Keratinocyte (primary cell): ENCODE measurements around the gene MYRFL. TPM values are rescaled to one million over a fixed set of nuclear protein-coding genes. Genes with fewer than 3 reads are reported as not detected.

Source experiments
- DNase-seq: peaks from one replicate; pipeline ENCODE4 v3.0.0-alpha.2; 2011; ENCODE audit warnings: low read depth, missing footprints, low spot score
- FAIRE-seq: peaks from 2 replicates; lab custom pipeline; 2011; peaks lifted over from hg19 to GRCh38; lab: Jason Lieb, UNC
- H2AFZ ChIP-seq: 2 replicates; pipeline ENCODE4 v1.6.0; 2012; ENCODE audit warnings: low read length, control low read depth, inconsistent platforms; ENCODE audit not compliant: control insufficient read depth
- H3K27ac ChIP-seq: 2 replicates; pipeline ENCODE4 v1.5.1; 2011; ENCODE audit warnings: low read length; ENCODE audit not compliant: control insufficient read depth, insufficient read depth
- H3K27me3 ChIP-seq: 3 replicates; pipeline ENCODE4 v1.6.0; 2011; ENCODE audit warnings: low read length; ENCODE audit not compliant: control insufficient read depth, insufficient read depth; ENCODE audit errors: extremely low read depth
- H3K36me3 ChIP-seq, 2 experiments: 2 replicates in 1 of 2; 3 replicates in 1 of 2; pipeline ENCODE4 v1.5.1; 2011; ENCODE audit warnings: low read length in 2 of 2, mild to moderate bottlenecking in 1 of 2; ENCODE audit not compliant: control insufficient read depth in 2 of 2, insufficient read depth in 2 of 2; ENCODE audit errors: extremely low read depth in 1 of 2
- H3K4me1 ChIP-seq: 3 replicates; pipeline ENCODE4 v1.5.1; 2011; ENCODE audit warnings: low read length; ENCODE audit not compliant: control insufficient read depth, insufficient read depth; ENCODE audit errors: extremely low read depth
- H3K4me2 ChIP-seq: 3 replicates; pipeline ENCODE4 v1.6.0; 2011; ENCODE audit warnings: low read depth, low read length; ENCODE audit not compliant: control insufficient read depth, insufficient read depth; ENCODE audit errors: extremely low read depth
- H3K4me3 ChIP-seq, 3 experiments: fragments of 200-600 bp in 1 of 3; sonication (generic) in 1 of 3; 2 replicates in 2 of 3; 3 replicates in 1 of 3; pipeline ENCODE4 v1.5.1; 2011 to 2016; ENCODE audit warnings: low read length in 3 of 3, mild to moderate bottlenecking in 3 of 3, control low read depth in 2 of 3, inconsistent platforms in 1 of 3, low read depth in 1 of 3, mixed read lengths in 1 of 3, mixed run types in 1 of 3, moderate library complexity in 1 of 3; ENCODE audit not compliant: control insufficient read depth in 2 of 3, insufficient read depth in 2 of 3; ENCODE audit errors: extremely low read depth in 1 of 3
- H3K79me2 ChIP-seq: 2 replicates; pipeline ENCODE4 v1.6.0; 2012; ENCODE audit warnings: low read length; ENCODE audit not compliant: control insufficient read depth, insufficient read depth
- H3K9ac ChIP-seq: 3 replicates; pipeline ENCODE4 v1.6.0; 2011; ENCODE audit warnings: low read length; ENCODE audit not compliant: control insufficient read depth, insufficient read depth; ENCODE audit errors: extremely low read depth
- H3K9me1 ChIP-seq: 3 replicates; pipeline ENCODE4 v1.6.0; 2011; ENCODE audit warnings: low read length; ENCODE audit not compliant: control insufficient read depth, insufficient read depth; ENCODE audit errors: extremely low read depth
- H3K9me3 ChIP-seq: 2 replicates; pipeline ENCODE4 v1.5.1; 2012; ENCODE audit warnings: low read depth, low read length; ENCODE audit not compliant: control insufficient read depth
- H4K20me1 ChIP-seq: 3 replicates; pipeline ENCODE4 v1.6.0; 2011; ENCODE audit warnings: low read length; ENCODE audit not compliant: control insufficient read depth, insufficient read depth; ENCODE audit errors: extremely low read depth
- EZH2 ChIP-seq: IDR thresholded peaks from one replicate; pipeline ENCODE4 v1.6.1; 2012; ENCODE audit warnings: inconsistent platforms, mild to moderate bottlenecking, low read length, moderate library complexity
- dilution Hi-C: fragments of 300-500 bp; cut with MboI; formaldehyde crosslinking; loops from one replicate; pipeline ENCODE4 v1.7.0; 2020; ENCODE audit warnings: low sequenced_read_pairs; ENCODE audit not compliant: extremely low pct_ligation_motif_present
- polyA plus RNA-seq, 5 experiments: library from polyadenylated mRNA; depleted of rRNA in 3 of 5; stranded (reverse) in 3 of 5; stranded (forward) in 1 of 5; unstranded in 1 of 5; fragments of >200 nt; gene quantifications; 1 replicate in 1 of 5; 2 replicates in 3 of 5; 3 replicates in 1 of 5; pipeline versions ENCODE4 v1.2.1 to v1.2.3, GENCODE V29; 2011 to 2012; ENCODE audit warnings: missing spikeins in 2 of 5, low read depth in 1 of 5, low replicate concordance in 1 of 5
- TF ChIP-seq, protein P1 (sequence below), 3 experiments: IDR thresholded peaks in 1 of 3; conservative IDR thresholded peaks in 1 of 3; optimal IDR thresholded peaks in 1 of 3; 2 replicates in 2 of 3; 3 replicates in 1 of 3; pipeline versions ENCODE3 to v1.5.1; 2011; ENCODE audit warnings: low read length in 3 of 3, mild to moderate bottlenecking in 3 of 3, moderate library complexity in 2 of 3, control low read depth in 1 of 3, inconsistent platforms in 1 of 3; ENCODE audit not compliant: insufficient read depth in 2 of 3; ENCODE audit errors: extremely low read depth in 1 of 3

Gene MYRFL
- polyA plus RNA-seq, 1 donor (not counting 4 experiments of a cell fraction or from before 2014, with no cell fraction given), result 0.39 TPM

DNA sequence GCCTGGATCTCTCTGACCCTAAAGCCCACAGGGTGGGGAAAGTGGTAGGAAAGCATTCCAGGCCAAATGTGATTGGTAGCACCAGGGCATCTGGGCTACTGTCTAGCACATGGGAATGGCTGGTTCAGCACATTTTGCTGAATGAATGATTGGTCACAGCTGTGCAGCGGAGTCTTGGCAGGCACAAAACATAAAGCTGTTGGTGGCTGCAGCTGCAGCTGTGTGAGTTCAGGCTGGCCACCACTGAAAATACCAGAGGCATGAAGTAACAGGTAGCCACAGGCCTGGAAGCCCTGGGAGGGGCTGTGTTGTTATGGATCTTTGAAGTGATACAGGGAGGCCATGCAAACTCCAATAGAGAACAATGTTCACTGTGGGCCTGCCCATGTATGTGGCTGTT lies 72.7 kb downstream of the MYRFL start:
- H3K36me3 ChIP-seq, result no peaks in the 10 kb centered on the region
- peaks cover 18% of the 10 kb centered on the region for H3K4me1 ChIP-seq
- H3K27me3 ChIP-seq, result no peaks in the 10 kb centered on the region
- no peak overlapping the region for H3K9ac ChIP-seq
- H4K20me1 ChIP-seq, result no peaks in the 10 kb centered on the region
- no peak overlapping the region for H3K4me3 ChIP-seq
- H2AFZ ChIP-seq, result no peak overlapping the region
- H3K9me1 ChIP-seq, result no peaks in the 10 kb centered on the region
- no peaks in the 10 kb centered on the region for H3K9me3 ChIP-seq
- DNase-seq (peak; percentile 60), FAIRE-seq (peak; percentile 84)
- dilution Hi-C loops, result no loop called here
- H3K79me2 ChIP-seq, result no peaks in the 10 kb centered on the region
- TF ChIP-seq EZH2, result no peak
- TF ChIP-seq, protein P1, sequence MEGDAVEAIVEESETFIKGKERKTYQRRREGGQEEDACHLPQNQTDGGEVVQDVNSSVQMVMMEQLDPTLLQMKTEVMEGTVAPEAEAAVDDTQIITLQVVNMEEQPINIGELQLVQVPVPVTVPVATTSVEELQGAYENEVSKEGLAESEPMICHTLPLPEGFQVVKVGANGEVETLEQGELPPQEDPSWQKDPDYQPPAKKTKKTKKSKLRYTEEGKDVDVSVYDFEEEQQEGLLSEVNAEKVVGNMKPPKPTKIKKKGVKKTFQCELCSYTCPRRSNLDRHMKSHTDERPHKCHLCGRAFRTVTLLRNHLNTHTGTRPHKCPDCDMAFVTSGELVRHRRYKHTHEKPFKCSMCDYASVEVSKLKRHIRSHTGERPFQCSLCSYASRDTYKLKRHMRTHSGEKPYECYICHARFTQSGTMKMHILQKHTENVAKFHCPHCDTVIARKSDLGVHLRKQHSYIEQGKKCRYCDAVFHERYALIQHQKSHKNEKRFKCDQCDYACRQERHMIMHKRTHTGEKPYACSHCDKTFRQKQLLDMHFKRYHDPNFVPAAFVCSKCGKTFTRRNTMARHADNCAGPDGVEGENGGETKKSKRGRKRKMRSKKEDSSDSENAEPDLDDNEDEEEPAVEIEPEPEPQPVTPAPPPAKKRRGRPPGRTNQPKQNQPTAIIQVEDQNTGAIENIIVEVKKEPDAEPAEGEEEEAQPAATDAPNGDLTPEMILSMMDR (optimal IDR thresholded peaks at IDR 0.05 in 1 of 3, IDR thresholded peaks at IDR 0.05 in 1 of 3, conservative IDR thresholded peaks at IDR 0.05 in 1 of 3; ENCODE audit: extremely low read depth in 1 of 3, insufficient read depth in 2 of 3, low read length in 3 of 3), result no peak
- no peak overlapping the region for H3K4me2 ChIP-seq
- peak overlapping the region; percentile 43 for H3K27ac ChIP-seq

DNA sequence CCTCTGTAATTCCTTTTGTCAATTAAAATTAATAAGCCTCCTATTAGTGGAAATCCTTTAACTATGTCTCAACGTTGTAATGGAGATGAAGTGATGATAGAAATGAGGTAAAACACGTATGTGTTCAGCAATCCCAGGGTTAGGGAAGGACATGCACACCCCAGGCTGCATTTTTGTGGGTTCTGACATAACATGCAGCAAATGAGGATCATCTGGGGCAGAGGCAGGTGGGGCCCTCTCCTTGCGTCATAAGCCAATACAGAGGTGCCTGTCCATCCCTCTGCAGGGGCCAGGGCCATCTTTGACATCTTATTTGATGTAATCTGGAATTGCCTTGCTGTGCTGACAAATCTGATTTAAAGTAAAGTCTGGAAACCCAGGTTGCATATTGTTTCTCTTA lies 73.2 kb downstream of the MYRFL start:
- peak overlapping the region; percentile 43 for H3K27ac ChIP-seq
- H3K4me1 ChIP-seq, result peaks cover 18% of the 10 kb centered on the region
- dilution Hi-C loops, result no loop called here
- no peaks in the 10 kb centered on the region for H3K9me3 ChIP-seq
- no peak overlapping the region for H2AFZ ChIP-seq
- no peaks in the 10 kb centered on the region for H3K9me1 ChIP-seq
- H4K20me1 ChIP-seq, result no peaks in the 10 kb centered on the region
- no peaks in the 10 kb centered on the region for H3K27me3 ChIP-seq
- FAIRE-seq (no peak), DNase-seq (no peak)
- TF ChIP-seq, protein P1 (optimal IDR thresholded peaks at IDR 0.05 in 1 of 3, IDR thresholded peaks at IDR 0.05 in 1 of 3, conservative IDR thresholded peaks at IDR 0.05 in 1 of 3; ENCODE audit: extremely low read depth in 1 of 3, insufficient read depth in 2 of 3, low read length in 3 of 3), result no peak
- no peak for TF ChIP-seq EZH2
- no peaks in the 10 kb centered on the region for H3K36me3 ChIP-seq
- no peak overlapping the region for H3K9ac ChIP-seq
- no peak overlapping the region for H3K4me2 ChIP-seq
- H3K79me2 ChIP-seq, result no peaks in the 10 kb centered on the region
- H3K4me3 ChIP-seq, result no peak overlapping the region
